Central memory CD4-positive, alpha-beta T cell (primary cell): Measurements from ENCODE around the gene MARCKSL1.

ENCODE experiments used
- DNase-seq: peaks from one replicate; pipeline ENCODE4 v3.0.0; 2022

Gene MARCKSL1

GRCh38 chr1:32352239-32352745, 16.3 kb upstream of the MARCKSL1 start:
- DNase-seq = no peak

- DNase-seq = peak; percentile 89
Measured at GRCh38 chr1:32351399-32352238, 15.6 kb upstream of the MARCKSL1 start.

- no peak for DNase-seq
Measured at GRCh38 chr1:32350785-32351398, 14.9 kb upstream of the MARCKSL1 start.

- DNase-seq = no peak
Measured at GRCh38 chr1:32349211-32349708, 13.2 kb upstream of the MARCKSL1 start.

GRCh38 chr1:32346532-32347157, 10.6 kb upstream of the MARCKSL1 start:
- no peak for DNase-seq

GRCh38 chr1:32345289-32345827, 9.3 kb upstream of the MARCKSL1 start:
- peak; percentile 33 for DNase-seq

- no peak for DNase-seq
Measured at GRCh38 chr1:32342704-32343103, 6.7 kb upstream of the MARCKSL1 start.

- DNase-seq = no peak
Measured at GRCh38 chr1:32341971-32342370, 5.9 kb upstream of the MARCKSL1 start.

GRCh38 chr1:32341186-32341757, 5.2 kb upstream of the MARCKSL1 start:
- DNase-seq = no peak

- no peak for DNase-seq
Measured at GRCh38 chr1:32339363-32339978, 3.4 kb upstream of the MARCKSL1 start.

GRCh38 chr1:32338637-32339145, 2.7 kb upstream of the MARCKSL1 start:
- DNase-seq = no peak

GRCh38 chr1:32337855-32338636, 2.0 kb upstream of the MARCKSL1 start:
- DNase-seq = no peak

- peak; percentile 59 for DNase-seq
Measured at GRCh38 chr1:32336963-32337675, 1.1 kb upstream of the MARCKSL1 start.

GRCh38 chr1:32336591-32336932, 529 bp upstream of the MARCKSL1 start:
- DNase-seq = no peak

GRCh38 chr1:32335535-32335789, 571 bp downstream of the MARCKSL1 start:
- DNase-seq = no peak

- DNase-seq = peak; percentile 64
Measured at GRCh38 chr1:32334864-32335534, 1.0 kb downstream of the MARCKSL1 start.

GRCh38 chr1:32334274-32334861, 1.7 kb downstream of the MARCKSL1 start:
- DNase-seq = no peak

GRCh38 chr1:32333251-32333963, 2.6 kb downstream of the MARCKSL1 start:
- DNase-seq = no peak
